ENCODE data around the gene FBP2.
"Not testable (repeated sequence)": the region's sequence is repeated elsewhere in the genome, so short reads cannot be mapped to it uniquely, and the experiment has no call there.

FBP2 gene

GRCh38 chr9:94603259-94604160, 9.9 kb upstream of the FBP2 start:
- DNase-seq, result peak; percentile 56

- no peak for DNase-seq
Observed at GRCh38 chr9:94602666-94603065, 9.0 kb upstream of the FBP2 start.

GRCh38 chr9:94600715-94601114, 7.1 kb upstream of the FBP2 start:
- no peak for DNase-seq

GRCh38 chr9:94600258-94600657, 6.6 kb upstream of the FBP2 start:
- no peak for DNase-seq

GRCh38 chr9:94599102-94599501, 5.5 kb upstream of the FBP2 start:
- no peak for DNase-seq

GRCh38 chr9:94592683-94593082, 941 bp downstream of the FBP2 start:
- DNase-seq, result not testable (repeated sequence)

GRCh38 chr9:94591876-94592275, 1.7 kb downstream of the FBP2 start:
- DNase-seq, result no peak

GRCh38 chr9:94591046-94591545, 2.5 kb downstream of the FBP2 start:
- DNase-seq, result not testable (repeated sequence)

GRCh38 chr9:94588681-94589080, 4.9 kb downstream of the FBP2 start:
- DNase-seq, result no peak

- DNase-seq, result peak; percentile 28
Observed at GRCh38 chr9:94586814-94587213, 6.8 kb downstream of the FBP2 start.

GRCh38 chr9:94586316-94586715, 7.3 kb downstream of the FBP2 start:
- no peak for DNase-seq

GRCh38 chr9:94584555-94584954, 9.1 kb downstream of the FBP2 start:
- DNase-seq, result no peak

GRCh38 chr9:94581728-94582127, 11.9 kb downstream of the FBP2 start:
- no peak for DNase-seq

- no peak for DNase-seq
Observed at GRCh38 chr9:94577571-94577970, 16.1 kb downstream of the FBP2 start.

- no peak for DNase-seq
Observed at GRCh38 chr9:94577036-94577435, 16.6 kb downstream of the FBP2 start.

GRCh38 chr9:94576131-94576530, 17.5 kb downstream of the FBP2 start:
- no peak for DNase-seq

- DNase-seq, result no peak
Observed at GRCh38 chr9:94568972-94569712, 24.5 kb downstream of the FBP2 start.

- DNase-seq, result no peak
Observed at GRCh38 chr9:94568250-94568889, 25.3 kb downstream of the FBP2 start.

GRCh38 chr9:94567271-94567670, 26.4 kb downstream of the FBP2 start:
- DNase-seq, result no peak

GRCh38 chr9:94566550-94566949, 27.1 kb downstream of the FBP2 start:
- DNase-seq, result no peak

GRCh38 chr9:94564279-94564678, 29.3 kb downstream of the FBP2 start:
- not testable (repeated sequence) for DNase-seq

GRCh38 chr9:94563548-94563947, 30.1 kb downstream of the FBP2 start:
- DNase-seq, result no peak

GRCh38 chr9:94560237-94560636, 33.4 kb downstream of the FBP2 start:
- no peak for DNase-seq
